ENCODE data around the gene TCL1B.

- TF ChIP-seq SIN3A (IDR thresholded peaks at IDR 0.05; ENCODE audit: borderline replicate concordance, insufficient read depth, low read length), result no peak
- TF ChIP-seq TAF1 (IDR thresholded peaks at IDR 0.05; ENCODE audit: borderline replicate concordance, insufficient read depth, low read length), result no peak
- no peak for TF ChIP-seq POLR2AphosphoS5 (IDR thresholded peaks at IDR 0.05; ENCODE audit: low read depth, low read length)
- TF ChIP-seq REST (IDR thresholded peaks at IDR 0.05; ENCODE audit: insufficient read depth in 1 of 2, low read depth in 2 of 2, low read length in 2 of 2), result no peak
Measured at GRCh38 chr14:95695051-95695450, 8.8 kb downstream of the TCL1B start.
